Measurements from ENCODE around the gene ARAP2.

DNA sequence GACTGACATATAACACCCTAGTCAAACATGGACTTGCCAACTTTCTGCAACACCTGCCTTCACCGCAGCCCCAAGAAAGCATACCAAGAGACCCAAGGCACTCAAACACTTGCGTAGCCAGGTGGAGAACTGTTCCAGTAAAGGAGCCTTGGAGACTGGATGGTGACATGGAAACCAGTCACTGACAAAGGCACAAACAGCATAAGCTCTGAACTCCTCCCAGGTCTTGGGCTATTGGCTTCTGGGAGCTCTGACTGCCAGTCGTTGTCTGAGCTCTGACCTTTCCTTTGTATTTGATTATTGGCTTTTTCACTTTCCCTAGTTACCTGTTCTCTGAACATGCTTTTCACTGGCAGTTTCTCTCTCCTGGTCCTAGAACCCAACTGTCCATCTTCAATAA is 38.3 kb downstream of the ARAP2 start:
- TF ChIP-seq, protein P1, sequence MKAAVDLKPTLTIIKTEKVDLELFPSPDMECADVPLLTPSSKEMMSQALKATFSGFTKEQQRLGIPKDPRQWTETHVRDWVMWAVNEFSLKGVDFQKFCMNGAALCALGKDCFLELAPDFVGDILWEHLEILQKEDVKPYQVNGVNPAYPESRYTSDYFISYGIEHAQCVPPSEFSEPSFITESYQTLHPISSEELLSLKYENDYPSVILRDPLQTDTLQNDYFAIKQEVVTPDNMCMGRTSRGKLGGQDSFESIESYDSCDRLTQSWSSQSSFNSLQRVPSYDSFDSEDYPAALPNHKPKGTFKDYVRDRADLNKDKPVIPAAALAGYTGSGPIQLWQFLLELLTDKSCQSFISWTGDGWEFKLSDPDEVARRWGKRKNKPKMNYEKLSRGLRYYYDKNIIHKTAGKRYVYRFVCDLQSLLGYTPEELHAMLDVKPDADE (conservative IDR thresholded peaks at IDR 0.05; ENCODE audit: control insufficient read depth, low read depth, low read length): no peak
- TF ChIP-seq CHD2 (IDR thresholded peaks at IDR 0.05; ENCODE audit: low read depth, low read length): no peak
- TF ChIP-seq, protein P2, sequence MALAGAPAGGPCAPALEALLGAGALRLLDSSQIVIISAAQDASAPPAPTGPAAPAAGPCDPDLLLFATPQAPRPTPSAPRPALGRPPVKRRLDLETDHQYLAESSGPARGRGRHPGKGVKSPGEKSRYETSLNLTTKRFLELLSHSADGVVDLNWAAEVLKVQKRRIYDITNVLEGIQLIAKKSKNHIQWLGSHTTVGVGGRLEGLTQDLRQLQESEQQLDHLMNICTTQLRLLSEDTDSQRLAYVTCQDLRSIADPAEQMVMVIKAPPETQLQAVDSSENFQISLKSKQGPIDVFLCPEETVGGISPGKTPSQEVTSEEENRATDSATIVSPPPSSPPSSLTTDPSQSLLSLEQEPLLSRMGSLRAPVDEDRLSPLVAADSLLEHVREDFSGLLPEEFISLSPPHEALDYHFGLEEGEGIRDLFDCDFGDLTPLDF (CRISPR knock-in tag; IDR thresholded peaks at IDR 0.05): no peak
- TF ChIP-seq, protein P3, sequence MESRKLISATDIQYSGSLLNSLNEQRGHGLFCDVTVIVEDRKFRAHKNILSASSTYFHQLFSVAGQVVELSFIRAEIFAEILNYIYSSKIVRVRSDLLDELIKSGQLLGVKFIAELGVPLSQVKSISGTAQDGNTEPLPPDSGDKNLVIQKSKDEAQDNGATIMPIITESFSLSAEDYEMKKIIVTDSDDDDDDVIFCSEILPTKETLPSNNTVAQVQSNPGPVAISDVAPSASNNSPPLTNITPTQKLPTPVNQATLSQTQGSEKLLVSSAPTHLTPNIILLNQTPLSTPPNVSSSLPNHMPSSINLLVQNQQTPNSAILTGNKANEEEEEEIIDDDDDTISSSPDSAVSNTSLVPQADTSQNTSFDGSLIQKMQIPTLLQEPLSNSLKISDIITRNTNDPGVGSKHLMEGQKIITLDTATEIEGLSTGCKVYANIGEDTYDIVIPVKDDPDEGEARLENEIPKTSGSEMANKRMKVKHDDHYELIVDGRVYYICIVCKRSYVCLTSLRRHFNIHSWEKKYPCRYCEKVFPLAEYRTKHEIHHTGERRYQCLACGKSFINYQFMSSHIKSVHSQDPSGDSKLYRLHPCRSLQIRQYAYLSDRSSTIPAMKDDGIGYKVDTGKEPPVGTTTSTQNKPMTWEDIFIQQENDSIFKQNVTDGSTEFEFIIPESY (CRISPR knock-in tag; IDR thresholded peaks at IDR 0.05): no peak
- no peak for TF ChIP-seq SAP30 (IDR thresholded peaks at IDR 0.05; ENCODE audit: borderline replicate concordance, insufficient read depth, low read depth, low read length, poor library complexity, severe bottlenecking)
- TF ChIP-seq, protein P4, sequence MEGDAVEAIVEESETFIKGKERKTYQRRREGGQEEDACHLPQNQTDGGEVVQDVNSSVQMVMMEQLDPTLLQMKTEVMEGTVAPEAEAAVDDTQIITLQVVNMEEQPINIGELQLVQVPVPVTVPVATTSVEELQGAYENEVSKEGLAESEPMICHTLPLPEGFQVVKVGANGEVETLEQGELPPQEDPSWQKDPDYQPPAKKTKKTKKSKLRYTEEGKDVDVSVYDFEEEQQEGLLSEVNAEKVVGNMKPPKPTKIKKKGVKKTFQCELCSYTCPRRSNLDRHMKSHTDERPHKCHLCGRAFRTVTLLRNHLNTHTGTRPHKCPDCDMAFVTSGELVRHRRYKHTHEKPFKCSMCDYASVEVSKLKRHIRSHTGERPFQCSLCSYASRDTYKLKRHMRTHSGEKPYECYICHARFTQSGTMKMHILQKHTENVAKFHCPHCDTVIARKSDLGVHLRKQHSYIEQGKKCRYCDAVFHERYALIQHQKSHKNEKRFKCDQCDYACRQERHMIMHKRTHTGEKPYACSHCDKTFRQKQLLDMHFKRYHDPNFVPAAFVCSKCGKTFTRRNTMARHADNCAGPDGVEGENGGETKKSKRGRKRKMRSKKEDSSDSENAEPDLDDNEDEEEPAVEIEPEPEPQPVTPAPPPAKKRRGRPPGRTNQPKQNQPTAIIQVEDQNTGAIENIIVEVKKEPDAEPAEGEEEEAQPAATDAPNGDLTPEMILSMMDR (IDR thresholded peaks at IDR 0.05 in 2 of 3, conservative IDR thresholded peaks at IDR 0.05 in 1 of 3; ENCODE audit: insufficient read depth in 2 of 3, low read depth in 1 of 3, low read length in 3 of 3): no peak
